Forelimb muscle (tissue), 1 donor: Measurements from ENCODE around the gene COL18A1. TPM values are rescaled to one million over a fixed set of nuclear protein-coding genes. Genes with fewer than 3 reads are reported as not detected.

Experiments
- DNase-seq: peaks from one replicate; pipeline ENCODE4 v3.0.0-alpha.2; 2013; ENCODE audit warnings: low read depth
- polyA plus RNA-seq: library from polyadenylated mRNA; unstranded; fragments of 120-200 nt; gene quantifications from one replicate; pipeline ENCODE4 v1.2.1, GENCODE V29; 2013; ENCODE audit not compliant: insufficient read length

The COL18A1 gene
- polyA plus RNA-seq, 1 donor = 73.4 TPM

DNA sequence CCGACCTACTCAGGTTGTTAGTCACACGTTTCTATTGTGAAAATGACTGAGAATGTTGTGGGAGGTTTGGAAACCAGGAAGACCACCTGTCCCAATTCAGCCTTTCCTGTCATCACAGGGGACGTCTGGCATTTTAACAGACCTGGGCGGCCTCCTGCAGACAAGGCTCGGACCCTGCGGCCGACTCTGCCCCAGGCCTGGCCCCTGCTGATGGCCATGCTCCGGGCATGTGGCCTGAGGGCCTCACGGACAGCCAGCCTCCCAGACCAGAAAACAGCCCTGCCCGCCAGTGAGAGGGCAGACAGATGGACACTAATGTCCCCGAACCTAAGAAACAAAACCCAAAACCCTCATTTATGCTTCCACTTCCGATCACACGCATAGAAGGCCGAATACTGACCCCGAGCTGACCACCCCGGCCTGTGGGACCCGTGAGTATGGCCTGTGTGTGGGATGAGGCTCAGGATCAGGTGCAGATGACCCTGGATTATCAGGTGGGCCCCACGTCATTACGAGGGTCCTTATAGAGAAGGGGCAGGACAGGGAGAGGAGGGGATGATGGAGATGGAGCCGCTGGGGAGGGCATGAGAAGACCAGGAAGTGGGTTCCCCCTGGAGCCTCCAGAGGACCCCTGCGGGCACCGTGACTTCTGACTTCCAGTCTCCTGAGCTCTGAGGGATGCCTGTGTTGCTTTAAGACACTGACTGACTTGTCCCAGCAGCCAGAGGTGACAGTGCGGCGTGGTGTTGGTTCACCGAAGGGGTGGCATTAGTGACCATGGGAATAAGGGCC is 9.6 kb downstream of the COL18A1 start:
- DNase-seq = no peak

DNA sequence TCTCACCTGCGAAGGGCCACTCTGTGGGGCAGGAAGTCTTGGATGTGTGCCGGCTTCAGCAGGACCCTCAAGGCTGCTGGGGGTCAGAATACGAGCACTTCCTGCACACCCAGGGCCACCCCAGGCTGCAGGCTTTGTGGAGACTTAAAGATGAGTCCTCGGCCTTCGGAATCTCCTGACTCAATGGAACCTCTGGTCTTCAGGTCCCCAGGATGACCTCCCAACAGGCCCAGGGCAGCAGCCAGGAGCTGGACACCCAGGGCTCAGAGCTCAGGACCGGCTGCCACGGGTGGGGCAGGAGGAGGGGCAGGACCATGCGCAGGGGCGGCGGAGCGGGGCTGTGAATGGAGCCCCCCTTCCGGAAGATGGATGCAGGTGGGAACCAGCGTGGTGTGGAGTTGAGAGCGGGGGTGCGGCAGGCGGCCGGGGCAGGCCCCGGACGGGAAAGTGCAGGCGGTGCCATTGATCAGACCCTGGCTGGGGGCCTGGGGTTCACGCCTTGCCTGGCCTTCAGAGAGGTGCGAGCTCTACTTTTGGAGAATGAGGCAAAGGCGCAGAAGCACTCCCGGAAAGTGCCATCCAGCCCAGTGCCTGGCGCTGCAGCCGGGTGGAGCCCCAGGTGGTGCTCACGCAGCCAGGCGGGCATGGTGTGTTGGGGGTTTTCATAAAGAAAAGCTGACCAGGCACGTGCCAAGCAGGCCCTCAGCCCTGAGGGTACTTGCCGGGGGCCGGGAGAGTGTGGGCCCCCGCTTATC is 10.4 kb downstream of the COL18A1 start:
- DNase-seq = no peak

DNA sequence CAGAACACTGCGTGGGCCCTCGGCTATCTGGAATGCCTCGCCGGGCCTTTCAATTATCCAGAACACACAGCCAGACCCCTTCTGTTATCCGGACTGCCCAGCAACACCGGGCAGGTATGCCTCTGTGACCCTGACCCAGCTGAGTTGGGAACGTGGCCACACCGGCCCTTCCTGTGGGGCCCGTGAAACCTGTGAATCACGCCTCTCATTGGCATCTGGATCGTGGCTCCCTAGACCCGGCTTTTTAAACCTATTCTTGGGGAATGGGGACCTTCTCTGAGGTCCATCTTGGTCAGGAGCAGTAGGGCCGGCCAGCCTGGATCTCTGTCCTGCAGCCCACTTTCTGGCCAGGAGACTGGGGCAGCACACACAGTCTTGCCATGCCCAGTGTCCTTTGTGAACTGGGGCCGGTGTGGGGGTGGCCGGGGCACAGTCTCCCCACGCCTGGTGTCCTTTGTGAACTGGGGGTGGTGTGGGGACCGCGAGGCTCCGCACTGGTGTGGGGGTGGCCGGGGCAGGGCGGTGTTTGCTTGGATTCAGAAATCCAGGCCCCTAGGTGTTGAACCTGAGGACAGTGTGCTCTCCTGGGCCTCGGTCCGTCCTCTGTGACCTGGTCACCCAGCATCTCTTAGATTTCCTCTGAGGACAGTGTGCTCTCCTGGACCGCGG is 11.1 kb downstream of the COL18A1 start:
- no peak for DNase-seq

DNA sequence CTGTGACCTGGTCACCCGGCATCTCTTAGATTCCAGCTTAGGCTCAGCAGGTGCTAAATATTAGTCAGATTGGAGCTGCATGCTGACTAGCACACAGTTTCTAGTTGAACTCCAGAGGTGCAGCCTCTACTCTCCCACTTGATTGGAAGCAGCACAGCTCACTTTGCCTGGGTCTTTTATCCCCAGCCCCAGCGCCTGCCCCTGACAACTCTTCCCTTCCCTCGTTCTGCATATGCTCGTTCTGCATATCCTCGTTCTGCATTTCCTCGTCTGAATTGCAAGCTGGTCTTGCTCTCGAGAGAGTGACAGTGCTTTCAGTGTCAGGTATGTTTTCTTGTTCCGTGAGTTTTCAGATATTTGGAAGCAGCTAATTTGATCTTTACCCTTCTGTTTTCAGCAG is 11.7 kb downstream of the COL18A1 start:
- DNase-seq = no peak

DNA sequence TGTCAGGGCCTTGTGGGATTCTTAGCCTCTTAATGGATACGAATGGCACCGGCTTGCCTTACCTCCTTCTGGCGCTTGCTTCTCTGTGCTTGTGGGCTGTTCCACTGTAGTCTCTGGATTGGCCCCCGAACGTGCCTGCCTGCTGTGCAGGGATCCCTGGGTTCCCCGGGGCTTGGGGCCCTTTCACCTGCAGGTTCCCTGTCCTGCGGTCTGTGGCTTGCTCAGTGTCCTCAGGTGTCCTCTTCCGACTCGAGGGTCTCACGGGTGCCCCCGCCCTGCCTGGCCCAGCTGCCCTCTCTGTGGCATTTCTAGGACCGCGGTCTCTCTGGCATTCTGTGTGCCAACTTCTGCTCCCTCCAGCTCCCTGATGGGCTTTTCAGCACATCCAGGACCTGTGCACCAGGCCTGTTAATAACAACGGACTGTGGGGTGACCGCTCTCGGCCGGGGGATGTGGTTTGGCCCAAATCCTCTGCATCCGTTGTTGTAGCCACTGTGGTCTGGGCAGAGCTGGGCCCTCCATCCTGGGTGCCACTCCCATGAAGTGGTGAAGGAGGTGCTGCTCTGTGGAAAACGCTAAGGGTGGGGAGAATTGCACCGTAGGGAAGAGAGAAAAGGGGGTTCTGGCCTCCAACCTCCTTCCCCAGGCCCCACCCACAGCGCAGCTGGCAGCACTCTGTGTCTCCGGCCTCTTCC is 12.4 kb downstream of the COL18A1 start:
- no peak for DNase-seq

DNA sequence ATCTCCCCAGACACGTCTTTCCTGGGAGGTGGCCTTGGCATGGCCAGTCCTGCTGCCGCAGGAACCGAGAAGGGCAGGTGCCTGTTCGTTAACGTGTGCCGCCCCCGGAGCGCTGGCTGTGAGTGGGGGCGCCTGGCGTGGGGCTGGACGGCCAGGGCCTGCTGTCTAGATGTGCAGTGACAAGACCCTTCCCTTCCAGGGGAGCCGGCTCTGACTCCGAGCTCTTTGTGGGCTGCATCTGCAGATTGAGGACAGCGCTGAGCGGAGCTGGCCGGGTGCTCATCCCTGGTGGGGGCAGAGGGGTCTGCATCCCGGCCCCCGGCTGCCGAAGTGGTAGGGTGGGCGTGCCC is 13.0 kb downstream of the COL18A1 start:
- no peak for DNase-seq

DNA sequence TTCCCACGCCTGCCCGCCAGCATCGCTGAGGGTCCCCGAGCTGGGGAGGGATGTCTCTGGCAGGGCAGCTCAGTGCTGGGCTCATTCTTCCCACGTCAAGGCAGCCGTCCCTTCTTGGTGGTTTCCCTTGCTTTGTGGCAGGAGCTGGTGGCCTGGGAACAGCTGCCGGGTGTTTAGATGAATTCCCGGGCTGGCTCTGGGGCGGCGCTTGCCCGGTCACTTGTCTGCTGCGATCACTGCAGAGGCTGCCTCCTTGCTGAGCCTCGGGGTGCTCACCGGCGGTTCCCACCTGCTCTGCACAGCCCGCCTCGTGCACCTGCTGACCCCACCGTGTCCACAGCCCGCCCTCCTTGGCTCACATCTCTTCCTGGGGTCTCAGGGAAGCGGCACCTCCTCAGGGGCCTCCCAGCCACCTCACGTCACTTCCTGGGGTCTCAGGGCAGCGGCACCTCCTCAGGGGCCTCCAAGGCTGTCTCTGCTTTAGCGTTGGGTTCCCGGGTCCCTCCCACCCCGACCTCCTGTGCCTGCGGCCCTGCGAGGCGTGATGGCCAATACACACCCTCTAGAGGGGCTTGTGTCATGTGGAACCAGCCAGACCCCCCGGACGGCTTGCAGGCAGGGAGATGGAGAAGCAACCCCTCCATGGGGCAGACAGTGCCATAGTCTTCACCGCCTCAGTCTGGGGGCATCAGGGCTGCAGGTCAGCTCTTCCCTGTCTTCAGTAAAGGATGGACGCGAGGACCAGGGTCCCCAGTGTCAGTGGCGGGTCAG is 13.5 kb downstream of the COL18A1 start:
- no peak for DNase-seq

DNA sequence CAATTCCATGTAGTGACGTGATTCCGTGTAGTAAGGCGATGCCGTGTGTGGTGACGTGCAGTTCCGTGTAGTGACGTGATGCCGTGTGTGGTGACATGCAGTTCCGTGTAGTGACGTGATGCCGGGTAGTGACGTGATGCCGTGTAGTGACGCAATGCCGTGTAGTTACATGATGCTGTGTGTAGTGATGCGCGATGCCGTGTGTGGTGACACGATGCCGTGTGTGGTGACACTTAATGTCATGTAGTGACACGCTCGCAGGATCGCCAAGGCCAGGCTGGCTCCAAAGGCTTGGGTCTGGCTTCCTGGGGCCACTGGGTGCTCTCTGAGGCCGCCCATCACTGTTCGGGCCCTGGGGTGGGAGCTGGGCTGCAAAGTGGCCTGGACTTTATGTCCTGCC is 14.2 kb downstream of the COL18A1 start:
- no peak for DNase-seq

DNA sequence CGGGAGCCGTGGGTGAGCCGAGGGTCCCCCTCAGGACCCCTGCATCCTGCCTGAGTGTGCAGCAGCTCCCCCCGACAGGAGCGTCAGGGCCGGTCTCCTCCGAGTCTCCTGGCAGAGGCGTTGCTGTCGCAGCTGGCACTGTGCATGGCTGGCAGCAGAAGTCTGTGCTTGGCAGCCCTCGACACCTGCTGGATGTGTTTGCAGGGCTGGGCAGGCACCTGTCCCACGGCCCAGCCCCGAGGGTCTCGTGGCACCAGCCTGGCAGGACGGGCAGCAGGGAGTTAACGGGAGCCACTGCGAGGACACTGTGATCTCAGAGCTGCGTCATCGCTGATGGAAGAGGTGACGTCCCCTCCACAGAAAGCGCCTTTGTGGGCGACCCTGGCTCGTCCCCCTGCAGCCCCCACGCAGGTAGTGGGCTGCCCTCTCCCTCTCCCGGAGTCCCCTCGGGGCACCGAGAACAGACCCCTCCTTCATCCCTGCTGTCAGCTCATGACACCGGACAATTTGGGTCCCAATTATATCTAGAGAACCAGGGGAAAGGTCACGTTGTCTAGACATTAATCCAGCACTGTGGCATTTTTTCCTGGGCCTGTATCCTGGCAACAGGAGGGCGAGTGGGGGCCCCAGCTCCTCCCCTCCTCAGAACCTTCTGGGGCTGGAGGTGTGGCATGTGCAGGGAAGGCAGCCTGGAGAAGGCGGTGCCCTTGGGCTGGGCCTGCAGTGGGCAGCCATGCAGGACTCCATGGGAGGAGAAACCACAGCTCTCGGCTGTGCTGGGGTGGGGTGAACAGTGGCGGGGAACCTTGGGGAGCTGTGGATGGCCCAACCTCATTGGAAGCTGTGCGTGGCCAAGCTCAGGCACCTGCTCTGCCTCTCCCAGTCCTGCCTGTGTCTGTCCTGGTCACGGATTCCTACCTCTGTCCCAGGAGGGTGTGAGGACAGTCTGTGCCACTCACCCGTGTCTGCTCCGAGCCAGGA is 15.4 kb downstream of the COL18A1 start:
- no peak for DNase-seq

DNA sequence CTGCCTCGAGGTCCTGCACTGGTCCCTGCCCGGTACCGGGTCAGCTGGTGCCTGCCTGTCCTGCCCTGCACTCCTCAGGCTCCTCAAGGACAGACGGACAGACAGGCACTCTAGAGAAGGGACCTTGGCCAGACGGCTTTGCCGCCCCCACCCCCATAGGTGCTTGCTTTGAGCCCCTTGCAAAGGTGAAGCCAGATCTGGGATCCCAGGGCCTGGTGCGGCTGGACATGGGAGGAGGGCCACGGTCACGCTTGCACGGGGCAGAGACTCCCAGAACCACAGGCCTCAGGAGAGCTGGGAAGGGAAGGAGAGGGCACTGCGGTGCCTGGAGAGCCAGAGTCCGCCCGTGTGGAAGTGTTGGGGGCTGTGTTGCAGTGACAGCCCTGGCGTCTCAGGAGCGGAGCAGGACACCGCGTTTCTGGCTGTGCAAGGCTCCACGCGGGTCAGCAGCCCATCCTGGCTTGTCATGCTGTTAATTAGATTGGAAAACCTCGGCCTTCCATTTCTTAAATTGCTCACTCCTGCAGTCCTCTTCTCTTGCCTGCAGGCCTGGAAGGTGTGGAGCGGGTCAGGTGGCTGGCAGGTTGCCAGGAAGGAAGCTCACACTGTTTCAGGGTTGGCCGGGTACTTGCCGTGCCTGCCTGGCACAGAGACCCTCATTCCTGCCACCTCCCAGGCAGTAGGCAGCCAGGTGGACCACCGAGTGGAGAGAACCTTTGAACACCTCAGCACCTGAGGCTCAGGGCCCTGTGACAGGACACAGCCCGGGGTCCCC is 16.3 kb downstream of the COL18A1 start:
- DNase-seq = no peak

DNA sequence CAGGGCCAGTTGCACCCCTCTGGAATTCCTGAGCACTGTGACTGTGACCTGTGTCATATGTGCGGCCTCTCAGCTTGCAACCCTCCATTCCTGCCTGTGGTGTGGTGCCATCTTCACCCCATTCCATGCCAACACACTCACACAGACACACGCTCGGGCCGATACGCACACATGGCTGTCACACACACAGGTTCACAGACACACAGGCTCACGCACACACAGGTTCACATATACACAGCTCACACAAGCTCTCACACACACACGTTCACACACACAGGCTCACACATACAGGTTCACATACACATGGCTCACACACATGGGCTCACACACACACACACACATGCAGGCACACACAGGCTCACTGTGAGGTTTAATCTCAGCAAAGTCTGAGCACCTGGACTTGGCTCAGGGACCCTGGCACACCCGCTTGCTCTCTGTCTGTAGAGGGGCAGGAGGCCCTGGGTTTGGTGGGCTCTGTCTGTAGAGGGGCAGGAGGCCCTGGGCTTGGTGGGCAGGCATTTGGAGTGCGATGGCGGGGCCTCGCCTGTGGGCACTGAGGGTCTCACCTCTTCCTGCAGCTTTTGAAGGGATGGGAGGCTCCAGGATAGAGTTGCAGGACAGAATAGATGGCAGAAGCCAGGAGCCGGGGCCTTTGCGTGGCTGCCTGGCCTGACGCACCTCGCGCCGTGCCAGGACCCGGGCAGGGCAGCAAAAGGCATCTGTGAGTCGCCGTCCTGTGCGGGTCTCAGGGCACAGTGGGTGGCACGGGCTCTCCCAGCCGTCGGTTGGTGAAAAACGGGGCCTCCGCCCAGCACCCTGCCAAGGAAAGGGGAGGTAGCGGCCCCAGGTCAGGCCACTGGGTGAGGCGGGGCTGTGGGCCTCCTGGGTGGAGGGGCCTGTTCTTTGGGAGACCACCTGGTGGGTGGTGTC is 17.1 kb downstream of the COL18A1 start:
- no peak for DNase-seq

DNA sequence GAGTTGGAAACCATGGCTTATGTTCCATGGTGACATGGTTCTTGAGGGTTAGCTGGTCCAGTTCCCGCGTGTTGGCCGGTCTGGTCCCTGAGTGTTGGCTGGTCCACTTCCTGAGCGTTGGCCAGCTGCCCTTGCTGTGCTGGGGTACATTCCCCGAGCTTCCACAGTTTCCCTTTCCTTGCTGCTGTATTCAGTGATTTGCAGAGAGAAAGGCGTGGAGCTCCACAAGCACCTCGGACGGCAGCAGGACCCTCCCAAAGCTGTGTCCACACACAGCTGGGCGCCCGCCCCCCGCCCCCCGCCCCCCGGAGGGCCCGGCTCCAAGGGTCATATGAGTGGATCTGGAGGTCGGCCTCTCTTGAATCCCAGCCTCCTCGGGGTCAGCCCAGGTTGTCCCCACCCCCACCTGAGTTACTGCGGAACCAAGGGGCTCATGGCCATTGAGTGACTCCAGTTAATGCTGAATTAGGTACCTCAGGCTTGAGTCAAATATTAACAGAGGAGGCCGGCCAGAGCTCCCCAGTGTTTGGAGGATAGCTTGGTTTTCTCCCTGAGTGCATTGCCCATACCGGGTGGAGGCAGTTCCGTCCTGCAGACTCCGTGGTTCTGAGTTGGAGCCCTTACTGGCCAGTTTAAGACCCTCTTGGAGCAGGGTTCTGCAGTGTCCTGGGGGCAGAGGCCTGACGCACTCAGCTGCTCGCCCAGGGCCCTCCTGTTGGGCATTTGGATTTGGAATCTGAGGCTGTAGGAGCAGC is 18.4 kb downstream of the COL18A1 start:
- DNase-seq = no peak

DNA sequence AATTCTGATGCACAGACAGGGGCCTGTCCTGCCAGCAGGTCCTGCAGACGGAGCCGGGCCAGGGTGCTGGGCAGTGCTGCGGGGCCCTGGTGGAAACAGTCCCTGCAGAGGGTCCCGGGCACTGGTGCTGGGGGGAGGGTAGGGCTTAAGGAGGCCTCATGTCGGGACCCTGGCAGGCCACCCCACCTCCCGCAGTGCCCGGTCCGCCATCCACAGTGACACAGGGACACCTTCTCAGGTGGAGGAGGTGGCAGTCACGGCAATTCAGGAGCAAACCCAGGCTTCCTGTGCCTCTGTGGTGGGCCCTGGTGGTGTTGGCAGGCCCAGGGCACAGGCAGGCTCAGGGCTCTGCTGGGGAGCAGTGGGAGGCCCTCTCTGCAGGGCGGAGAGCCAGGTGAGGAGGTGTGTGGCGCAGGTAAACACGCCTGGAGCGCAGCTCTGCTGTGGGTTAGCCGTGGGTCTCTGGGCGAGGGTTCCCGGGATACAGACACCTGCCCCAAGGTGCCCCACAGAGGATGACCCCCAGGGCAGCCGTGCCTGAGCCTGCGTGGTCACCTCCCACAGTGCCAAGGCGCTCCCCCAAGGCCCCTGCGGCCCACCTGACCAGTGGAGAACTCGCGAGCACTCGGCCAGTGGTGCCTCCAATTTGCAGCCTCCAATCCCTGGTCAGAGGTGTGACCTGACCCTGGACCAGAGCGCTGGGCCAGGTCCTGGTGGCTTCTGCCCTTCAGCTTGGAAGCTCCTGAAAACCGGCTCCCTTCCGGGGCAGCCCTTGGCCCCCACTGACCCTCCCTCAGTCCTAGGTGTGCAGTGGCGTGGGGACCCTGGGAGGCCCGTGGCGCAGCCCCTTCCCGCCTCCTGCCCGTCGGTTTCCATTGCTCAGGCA is 19.2 kb downstream of the COL18A1 start:
- DNase-seq = no peak

DNA sequence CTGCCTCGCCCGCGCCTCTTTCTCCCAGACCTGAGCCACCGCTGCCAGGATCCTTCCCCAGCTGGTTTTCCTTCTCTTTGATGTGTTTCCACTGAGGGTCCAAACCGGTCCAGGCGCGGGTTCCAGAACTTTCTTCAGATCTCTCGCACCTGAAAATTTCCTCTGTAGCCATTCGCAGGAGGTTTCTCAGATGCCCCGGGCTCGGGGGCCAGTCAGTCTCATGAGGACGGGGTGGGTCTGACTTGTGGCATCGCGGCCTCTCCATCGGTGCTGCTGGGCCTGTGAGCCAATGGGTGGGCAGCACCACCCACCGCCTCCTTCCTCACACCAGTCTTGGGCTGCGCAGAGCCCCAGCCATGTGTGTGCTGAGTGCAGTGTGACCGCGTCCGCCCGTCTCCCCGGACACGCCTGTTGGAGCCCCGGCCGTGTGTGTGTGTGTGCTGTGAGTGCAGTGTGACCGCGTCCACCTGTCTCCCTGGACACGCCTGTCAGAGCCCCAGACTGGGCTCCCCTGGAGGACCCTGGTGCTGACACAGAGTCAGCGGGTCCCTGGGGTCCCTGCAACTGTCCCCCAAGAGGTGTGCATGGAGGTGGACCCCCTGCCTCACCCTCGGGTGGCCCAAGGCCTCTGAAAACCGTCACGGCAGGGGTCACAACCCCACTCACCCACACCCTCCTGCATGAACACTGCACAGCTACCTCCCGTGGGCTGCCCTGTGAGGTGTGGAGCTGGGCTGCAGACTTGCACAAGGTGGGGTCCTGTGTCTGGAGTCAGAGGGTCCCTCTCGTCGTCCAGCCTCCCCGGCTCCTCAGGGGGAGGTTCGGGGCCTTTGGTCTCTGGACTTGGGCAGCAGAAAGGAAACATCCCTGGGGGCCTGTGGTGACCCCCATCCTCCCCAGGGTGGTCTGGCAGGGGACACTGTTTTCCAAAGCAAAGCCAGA is 20.2 kb downstream of the COL18A1 start:
- DNase-seq = no peak
